ENCODE measurements around the gene SMIM8. TPM values are rescaled to one million over a fixed set of nuclear protein-coding genes. Genes with fewer than 3 reads are reported as not detected.
A peak's percentile ranks its signal among the peaks of the same experiment; 100 is the strongest.

The SMIM8 gene, protein sequence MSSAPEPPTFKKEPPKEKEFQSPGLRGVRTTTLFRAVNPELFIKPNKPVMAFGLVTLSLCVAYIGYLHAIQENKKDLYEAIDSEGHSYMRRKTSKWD
- total RNA-seq = 10 to 100 TPM; 11.6 to 13.3 TPM
- 11.8 TPM for polyA plus RNA-seq (2013, experiment 1 of 2)
- polyA plus RNA-seq (2013, experiment 2 of 2) = 14.7 TPM
- long read RNA-seq, experiment 1, partial matches to known transcripts = 6 of 10 reads
- long read RNA-seq, experiment 1, other reads (novel, unspliced or antisense) = 2 of 10 reads
- long read RNA-seq, experiment 2, transcript SMIM8-201 (3 exons, 2,405 nt) = major isoform, 19 of 27 reads
- long read RNA-seq, experiment 2, partial matches to known transcripts = 1 of 27 reads
- long read RNA-seq, experiment 2, other reads (novel, unspliced or antisense) = 7 of 27 reads
- long read RNA-seq, experiment 3, transcript SMIM8-201 (3 exons, 2,405 nt) = major isoform, 20 of 29 reads
- long read RNA-seq, experiment 3, partial matches to known transcripts = 2 of 29 reads
- long read RNA-seq, experiment 3, other reads (novel, unspliced or antisense) = 7 of 29 reads
- long read RNA-seq, experiment 4, transcript SMIM8-201 (3 exons, 2,405 nt) = major isoform, 25 of 28 reads
- long read RNA-seq, experiment 4, partial matches to known transcripts = 1 of 28 reads
- long read RNA-seq, experiment 4, other reads (novel, unspliced or antisense) = 2 of 28 reads

DNA sequence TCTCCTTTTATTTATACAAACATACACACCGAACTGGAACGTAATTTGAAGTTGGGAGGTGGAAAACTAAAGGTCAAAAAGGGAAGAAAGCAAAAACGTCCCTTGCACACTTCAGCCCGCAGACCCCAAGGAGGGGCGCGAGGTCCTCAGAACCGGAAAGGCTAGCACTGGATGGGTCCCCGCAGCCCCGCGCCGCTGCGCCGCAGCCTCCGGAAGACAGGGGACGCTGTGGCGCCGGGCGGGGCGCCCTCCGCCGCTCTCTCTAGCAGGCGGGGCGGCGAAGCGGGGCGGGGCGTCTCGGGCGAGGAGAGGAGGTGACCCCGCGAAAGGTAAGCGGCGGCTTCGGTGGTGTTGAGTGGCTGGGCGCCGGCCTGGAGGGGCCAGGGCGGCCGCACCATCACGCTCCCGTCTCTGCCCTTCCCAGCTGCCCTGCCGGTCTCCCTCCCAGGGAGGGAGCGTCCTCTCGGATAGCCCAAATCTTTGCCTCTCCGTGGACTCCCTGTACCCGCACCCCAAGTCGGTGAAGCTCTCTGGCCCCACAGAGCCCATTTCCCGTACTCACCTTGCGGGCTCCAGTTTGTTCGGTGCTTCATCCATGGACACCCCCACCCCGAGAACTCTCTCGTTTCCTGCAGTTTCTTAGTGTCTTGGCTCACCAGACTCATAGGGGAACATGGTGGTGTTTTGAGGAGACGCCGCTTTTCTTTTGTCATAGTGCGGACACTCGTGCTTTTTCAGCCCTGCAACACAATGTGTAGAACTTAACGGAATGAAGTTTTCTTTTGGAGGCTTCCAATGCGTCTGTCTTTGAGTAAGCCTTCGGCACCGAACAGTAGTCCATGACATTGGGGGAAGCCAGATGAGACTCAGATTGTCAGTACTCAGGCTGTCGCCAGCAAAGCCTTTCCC, at the start of gene SMIM8:
TSS of gene SMIM8 (plus strand) at position 285 of the 909 bp plus-strand sequence. CDS start 14,444 bp downstream, outside the sequence.
- Mint-ChIP-seq H3K9me3 (peaks cover 24% of the 10 kb centered on the region), H3K27ac (peak within 1 kb of the TSS; percentile 94), H3K4me3 (peak within 1 kb of the TSS; percentile 98), H3K4me1 (peaks cover 1% of the 10 kb centered on the region), H3K36me3 (ENCODE audit: low read depth) (peaks cover 17% of the 10 kb centered on the region), H3K27me3 (ENCODE audit: insufficient read depth) (no peaks in the 10 kb centered on the region)
- Histone ChIP-seq H3K36me3 (ENCODE audit: control insufficient read depth, insufficient read depth, low read length) (no peaks in the 10 kb centered on the region), H3K4me1 (ENCODE audit: control insufficient read depth, insufficient read depth, low read length) (no peaks in the 10 kb centered on the region), H3K27ac (ENCODE audit: low read depth, low read length) (no peak within 1 kb of the TSS), H3K9me3 (ENCODE audit: control insufficient read depth, low read length) (no peaks in the 10 kb centered on the region), H3K27me3 (ENCODE audit: control insufficient read depth, insufficient read depth, low read length, poor library complexity, severe bottlenecking) (no peaks in the 10 kb centered on the region), H3K4me3 (ENCODE audit: low read length) (peak within 1 kb of the TSS; percentile 100), H3K9ac (ENCODE audit: extremely low read depth, low read length, poor library complexity, severe bottlenecking) (peak within 1 kb of the TSS; percentile 93)
- TF ChIP-seq, protein P1, sequence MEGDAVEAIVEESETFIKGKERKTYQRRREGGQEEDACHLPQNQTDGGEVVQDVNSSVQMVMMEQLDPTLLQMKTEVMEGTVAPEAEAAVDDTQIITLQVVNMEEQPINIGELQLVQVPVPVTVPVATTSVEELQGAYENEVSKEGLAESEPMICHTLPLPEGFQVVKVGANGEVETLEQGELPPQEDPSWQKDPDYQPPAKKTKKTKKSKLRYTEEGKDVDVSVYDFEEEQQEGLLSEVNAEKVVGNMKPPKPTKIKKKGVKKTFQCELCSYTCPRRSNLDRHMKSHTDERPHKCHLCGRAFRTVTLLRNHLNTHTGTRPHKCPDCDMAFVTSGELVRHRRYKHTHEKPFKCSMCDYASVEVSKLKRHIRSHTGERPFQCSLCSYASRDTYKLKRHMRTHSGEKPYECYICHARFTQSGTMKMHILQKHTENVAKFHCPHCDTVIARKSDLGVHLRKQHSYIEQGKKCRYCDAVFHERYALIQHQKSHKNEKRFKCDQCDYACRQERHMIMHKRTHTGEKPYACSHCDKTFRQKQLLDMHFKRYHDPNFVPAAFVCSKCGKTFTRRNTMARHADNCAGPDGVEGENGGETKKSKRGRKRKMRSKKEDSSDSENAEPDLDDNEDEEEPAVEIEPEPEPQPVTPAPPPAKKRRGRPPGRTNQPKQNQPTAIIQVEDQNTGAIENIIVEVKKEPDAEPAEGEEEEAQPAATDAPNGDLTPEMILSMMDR (conservative IDR thresholded peaks at IDR 0.05) = peak; percentile 98
- WGBS, 2 experiments (ENCODE audit: insufficient coverage in 1 of 2, insufficient read length in 1 of 2) = 2 to 4% methylated on average over 15 to 60 of the region's 60 CpGs
- DNase-seq = peak; percentile 96

DNA sequence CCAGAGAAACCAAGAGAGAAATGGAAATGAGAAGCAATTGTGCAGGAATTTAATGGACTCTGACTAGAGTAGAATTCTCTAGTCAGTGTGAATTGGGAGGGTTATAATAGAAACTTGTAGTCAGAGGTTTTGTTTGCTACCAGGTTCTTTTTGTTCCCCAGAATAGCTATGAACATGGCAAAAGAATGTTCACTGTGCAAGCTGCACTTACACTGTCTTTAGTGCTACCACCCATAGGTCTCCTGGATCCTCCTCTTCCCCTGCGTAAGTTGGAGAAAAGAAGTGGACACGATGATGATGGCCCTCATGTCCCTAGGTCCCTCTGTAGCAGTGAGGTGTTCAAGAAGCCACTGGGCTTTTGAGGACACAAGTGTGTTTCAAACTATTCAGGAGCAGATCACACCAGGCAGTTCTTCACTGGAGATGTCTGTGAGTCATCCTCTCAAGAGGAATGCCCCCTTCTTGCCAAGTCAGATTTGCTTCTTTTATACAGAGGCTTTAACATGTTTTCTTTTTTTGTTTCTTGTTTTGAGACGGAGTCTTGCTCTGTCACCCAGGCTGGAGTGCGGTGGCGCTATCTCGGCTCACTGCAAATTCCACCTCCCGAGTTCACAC, 47.6 kb upstream of the SMIM8 start:
- no peaks in the 10 kb centered on the region for H3K36me3 ChIP-seq (ENCODE audit: control insufficient read depth, insufficient read depth, low read length)
- no peak overlapping the region for H3K27ac Mint-ChIP-seq
- no peaks in the 10 kb centered on the region for H3K4me1 ChIP-seq (ENCODE audit: control insufficient read depth, insufficient read depth, low read length)
- no peaks in the 10 kb centered on the region for H3K27me3 ChIP-seq (ENCODE audit: control insufficient read depth, insufficient read depth, low read length, poor library complexity, severe bottlenecking)
- H3K9ac ChIP-seq (ENCODE audit: extremely low read depth, low read length, poor library complexity, severe bottlenecking) = no peak overlapping the region
- H3K4me1 Mint-ChIP-seq = no peaks in the 10 kb centered on the region
- peaks cover 4% of the 10 kb centered on the region for H3K9me3 ChIP-seq (ENCODE audit: control insufficient read depth, low read length)
- no peak overlapping the region for H3K4me3 Mint-ChIP-seq
- H3K9me3 Mint-ChIP-seq = peaks cover 8% of the 10 kb centered on the region
- DNase-seq = no peak
- H3K27me3 Mint-ChIP-seq (ENCODE audit: insufficient read depth) = no peaks in the 10 kb centered on the region
- no peak overlapping the region for H3K27ac ChIP-seq (ENCODE audit: low read depth, low read length)
- no peak overlapping the region for H3K4me3 ChIP-seq (ENCODE audit: low read length)
- peaks cover 5% of the 10 kb centered on the region for H3K36me3 Mint-ChIP-seq (ENCODE audit: low read depth)
- TF ChIP-seq, protein P1 (conservative IDR thresholded peaks at IDR 0.05) = no peak
- 95 to 100% methylated on average over 3 to 7 of the region's 7 CpGs for WGBS, 2 experiments (ENCODE audit: insufficient coverage in 1 of 2, insufficient read length in 1 of 2)

DNA sequence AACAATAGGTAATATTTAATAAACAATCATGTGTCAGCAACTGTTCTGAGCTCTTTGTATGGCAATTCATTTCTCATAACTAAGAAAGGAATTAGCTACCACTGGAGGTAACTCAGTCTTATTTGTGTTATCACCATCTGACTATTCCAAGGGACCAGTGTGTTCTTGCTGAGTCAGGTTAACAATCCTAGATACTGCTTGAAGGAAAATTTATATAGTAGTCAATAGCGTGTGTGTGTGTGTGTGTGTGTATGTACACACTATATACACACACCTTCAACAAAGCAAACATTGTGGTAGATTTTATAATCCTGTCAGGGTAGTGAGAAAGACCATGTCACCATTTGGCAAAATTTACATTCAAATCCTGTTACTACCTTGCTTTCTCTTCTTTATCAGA, 45.8 kb upstream of the SMIM8 start:
- H3K4me3 ChIP-seq (ENCODE audit: low read length) = no peak overlapping the region
- Mint-ChIP-seq H3K27me3 (ENCODE audit: insufficient read depth) (no peaks in the 10 kb centered on the region), H3K4me3 (no peak overlapping the region), H3K36me3 (ENCODE audit: low read depth) (peaks cover 2% of the 10 kb centered on the region), H3K9me3 (peaks cover 2% of the 10 kb centered on the region), H3K4me1 (no peaks in the 10 kb centered on the region), H3K27ac (no peak overlapping the region)
- no peaks in the 10 kb centered on the region for H3K9me3 ChIP-seq (ENCODE audit: control insufficient read depth, low read length)
- no peak for DNase-seq
- H3K36me3 ChIP-seq (ENCODE audit: control insufficient read depth, insufficient read depth, low read length) = no peaks in the 10 kb centered on the region
- no peak overlapping the region for H3K27ac ChIP-seq (ENCODE audit: low read depth, low read length)
- H3K9ac ChIP-seq (ENCODE audit: extremely low read depth, low read length, poor library complexity, severe bottlenecking) = no peak overlapping the region
- H3K4me1 ChIP-seq (ENCODE audit: control insufficient read depth, insufficient read depth, low read length) = no peaks in the 10 kb centered on the region
- H3K27me3 ChIP-seq (ENCODE audit: control insufficient read depth, insufficient read depth, low read length, poor library complexity, severe bottlenecking) = no peaks in the 10 kb centered on the region
- no CpG with 5 or more reads among the region's 1 CpG for WGBS, 2 experiments (ENCODE audit: insufficient coverage in 1 of 2, insufficient read length in 1 of 2)
- TF ChIP-seq, protein P1 (conservative IDR thresholded peaks at IDR 0.05) = no peak
